AG04449 (cell line): ENCODE results near the gene MBNL3.

ENCODE experiments used
- CTCF ChIA-PET: fragments of 350-600 bp; formaldehyde crosslinking; extraction: SDS; loops from one replicate; lab custom pipeline; 2021; ENCODE audit warnings: antibody characterized with exemption; lab: Yijun Ruan, JAX
- POLR2A ChIA-PET: fragments of 400-600, 350-600 bp; formaldehyde crosslinking; extraction: SDS; loops from one replicate; lab custom pipeline; 2020; ENCODE audit warnings: antibody characterized with exemption, inconsistent platforms; lab: Yijun Ruan, JAX
- DNase-seq: peaks from one replicate; pipeline ENCODE4 v3.0.0-alpha.2; 2010; ENCODE audit warnings: low read depth, low spot score
- H3K4me3 ChIP-seq: 2 replicates; pipeline ENCODE4 v1.5.1; 2011; ENCODE audit warnings: low read depth, mild to moderate bottlenecking, control low read depth, low read length
- TF ChIP-seq, protein P1 (sequence below): IDR thresholded peaks from one replicate; pipeline ENCODE4 v1.5.1; 2011; ENCODE audit warnings: mild to moderate bottlenecking, moderate library complexity, low read length, control low read depth, inconsistent platforms; ENCODE audit not compliant: insufficient read depth; ENCODE audit errors: missing control alignments

MBNL3 gene

DNA sequence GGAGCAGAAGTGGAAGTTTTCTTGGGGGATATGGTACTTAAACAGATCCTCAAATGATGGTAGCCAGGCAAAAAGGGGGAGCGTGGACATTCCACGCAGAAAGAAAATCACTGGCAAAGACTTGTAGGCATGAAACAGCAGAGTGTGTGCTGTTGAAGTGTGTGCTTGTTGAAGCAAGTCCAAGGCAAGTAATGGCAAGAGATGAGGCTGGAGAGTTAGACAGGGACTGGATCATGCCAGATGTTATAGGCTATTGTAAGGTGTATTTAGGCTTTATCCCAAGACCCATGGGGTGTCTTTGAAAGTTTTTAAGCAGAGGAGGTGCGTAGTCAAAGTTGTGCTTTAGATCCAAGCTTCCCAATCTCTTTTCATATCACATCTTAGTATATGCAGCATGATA is 124.5 kb downstream of the MBNL3 start:
- ChIA-PET POLR2A (no interaction called here), CTCF (no interaction called here)
- DNase-seq = no peak
- TF ChIP-seq, protein P1, sequence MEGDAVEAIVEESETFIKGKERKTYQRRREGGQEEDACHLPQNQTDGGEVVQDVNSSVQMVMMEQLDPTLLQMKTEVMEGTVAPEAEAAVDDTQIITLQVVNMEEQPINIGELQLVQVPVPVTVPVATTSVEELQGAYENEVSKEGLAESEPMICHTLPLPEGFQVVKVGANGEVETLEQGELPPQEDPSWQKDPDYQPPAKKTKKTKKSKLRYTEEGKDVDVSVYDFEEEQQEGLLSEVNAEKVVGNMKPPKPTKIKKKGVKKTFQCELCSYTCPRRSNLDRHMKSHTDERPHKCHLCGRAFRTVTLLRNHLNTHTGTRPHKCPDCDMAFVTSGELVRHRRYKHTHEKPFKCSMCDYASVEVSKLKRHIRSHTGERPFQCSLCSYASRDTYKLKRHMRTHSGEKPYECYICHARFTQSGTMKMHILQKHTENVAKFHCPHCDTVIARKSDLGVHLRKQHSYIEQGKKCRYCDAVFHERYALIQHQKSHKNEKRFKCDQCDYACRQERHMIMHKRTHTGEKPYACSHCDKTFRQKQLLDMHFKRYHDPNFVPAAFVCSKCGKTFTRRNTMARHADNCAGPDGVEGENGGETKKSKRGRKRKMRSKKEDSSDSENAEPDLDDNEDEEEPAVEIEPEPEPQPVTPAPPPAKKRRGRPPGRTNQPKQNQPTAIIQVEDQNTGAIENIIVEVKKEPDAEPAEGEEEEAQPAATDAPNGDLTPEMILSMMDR = no peak
- H3K4me3 ChIP-seq = no peak overlapping the region

DNA sequence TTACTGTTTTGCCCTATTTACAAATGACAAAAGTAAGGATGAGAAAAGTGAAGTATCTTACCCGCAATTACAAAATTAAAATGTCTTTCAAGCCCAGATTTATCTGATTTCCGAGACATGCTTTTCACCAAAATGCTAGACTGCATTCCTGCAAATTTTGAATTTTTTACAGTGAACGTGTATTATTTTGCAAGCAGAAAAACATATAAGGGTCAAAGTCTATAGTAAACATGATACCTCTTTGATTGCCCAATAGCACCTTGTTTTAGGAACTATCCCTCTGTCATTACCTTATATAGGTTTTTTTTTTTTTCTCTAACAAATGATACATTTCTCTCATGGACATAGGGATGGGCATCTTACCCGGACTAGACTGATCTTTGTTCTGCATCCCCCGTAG is 135.4 kb downstream of the MBNL3 start:
- CTCF ChIA-PET = no interaction called here
- TF ChIP-seq, protein P1 = no peak
- DNase-seq = no peak
- no peak overlapping the region for H3K4me3 ChIP-seq
- POLR2A ChIA-PET = no interaction called here

GRCh38 chrX:132336172-132336571 is 152.7 kb downstream of the MBNL3 start:
- TF ChIP-seq, protein P1 = no peak
- POLR2A ChIA-PET = no interaction called here
- no peak for DNase-seq
- CTCF ChIA-PET = no interaction called here
- H3K4me3 ChIP-seq = no peak overlapping the region

DNA sequence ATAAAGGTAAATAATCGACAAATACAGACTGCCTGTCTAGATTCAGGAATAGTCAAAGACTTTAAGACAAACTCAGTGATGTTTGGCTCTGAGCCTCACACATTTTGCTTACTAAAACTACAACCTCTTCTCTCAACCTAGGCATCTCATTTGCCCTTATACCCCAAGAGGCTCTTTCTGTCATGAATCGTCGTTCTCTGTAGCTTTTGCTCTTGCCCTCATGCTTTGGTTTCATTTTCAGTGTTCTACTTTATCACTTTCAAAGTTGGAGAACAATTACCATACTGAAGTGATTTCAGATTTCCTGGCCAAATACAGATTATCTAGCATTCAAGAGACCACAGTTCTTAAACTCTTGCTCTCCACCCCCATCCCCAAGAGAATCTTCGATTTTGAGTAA is 155.5 kb downstream of the MBNL3 start:
- no peak for DNase-seq
- TF ChIP-seq, protein P1 = no peak
- CTCF ChIA-PET = no interaction called here
- POLR2A ChIA-PET = no interaction called here
- no peak overlapping the region for H3K4me3 ChIP-seq

DNA sequence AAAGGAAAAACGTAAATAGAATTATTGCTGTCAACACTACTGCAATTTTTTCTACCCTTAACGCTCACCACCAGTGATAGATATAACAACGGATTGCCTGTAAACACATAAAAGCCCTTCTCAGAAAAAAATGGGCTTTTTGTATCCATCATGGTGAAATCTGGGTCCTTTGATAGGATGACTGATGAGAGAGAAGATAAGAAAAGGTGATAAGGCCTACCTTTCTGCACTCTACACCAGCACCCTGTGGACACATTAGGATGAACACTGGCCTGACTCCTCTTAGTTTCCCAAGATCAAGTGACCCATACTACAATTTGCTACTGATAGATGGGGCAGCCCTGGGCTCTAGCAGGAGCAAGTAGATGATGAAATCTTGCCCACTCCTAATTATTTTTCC is 157.3 kb downstream of the MBNL3 start:
- ChIA-PET CTCF (no interaction called here), POLR2A (no interaction called here)
- no peak overlapping the region for H3K4me3 ChIP-seq
- no peak for DNase-seq
- TF ChIP-seq, protein P1 = no peak

DNA sequence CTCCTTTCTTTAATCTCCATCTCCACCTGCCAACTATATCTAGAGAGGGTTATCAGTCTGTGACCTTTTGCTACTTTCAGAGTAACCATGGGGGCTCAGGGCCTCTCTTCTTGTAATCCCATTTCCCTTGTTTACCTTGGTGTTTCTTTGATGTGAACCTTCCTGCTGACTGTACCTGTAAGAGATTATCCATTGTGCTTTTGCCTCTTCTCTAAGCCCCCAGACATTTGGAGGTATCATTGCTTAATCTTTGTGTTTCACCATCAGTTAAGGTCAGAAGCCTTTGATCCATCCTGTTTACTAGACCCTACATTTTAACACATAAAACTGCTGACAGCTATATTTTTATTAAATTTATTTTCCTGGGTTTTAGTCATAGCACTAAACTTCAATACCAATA is 157.8 kb downstream of the MBNL3 start:
- no peak overlapping the region for H3K4me3 ChIP-seq
- DNase-seq = no peak
- ChIA-PET POLR2A (no interaction called here), CTCF (no interaction called here)
- TF ChIP-seq, protein P1 = no peak
